Liver (tissue), 9 donors: ENCODE results near the gene COX20. TPM values are rescaled to one million over a fixed set of nuclear protein-coding genes. Genes with fewer than 3 reads are reported as not detected.

Experiments
- DNase-seq: peaks from one replicate; pipeline ENCODE4 v3.0.0-alpha.2; 2017; ENCODE audit warnings: low spot score
- H3K27ac ChIP-seq, 2 donors: one replicate each; pipeline ENCODE4 v1.7.0; 2013; ENCODE audit warnings: inconsistent platforms in 2 of 2, low read length in 2 of 2, control low read depth in 1 of 2, low read depth in 1 of 2, mild to moderate bottlenecking in 1 of 2
- H3K27me3 ChIP-seq, 4 donors: one replicate each; pipeline versions ENCODE4 v1.6.1 to v1.7.0; 2013; ENCODE audit warnings: low read length in 3 of 4, inconsistent platforms in 1 of 4, mild to moderate bottlenecking in 1 of 4, moderate library complexity in 1 of 4; ENCODE audit not compliant: control insufficient read depth in 4 of 4, insufficient read depth in 4 of 4
- H3K36me3 ChIP-seq, 4 donors: one replicate each; pipeline versions ENCODE4 v1.6.1 to v1.7.0; 2013; ENCODE audit warnings: low read length in 3 of 4, mild to moderate bottlenecking in 3 of 4, low read depth in 1 of 4, moderate library complexity in 1 of 4; ENCODE audit not compliant: control insufficient read depth in 4 of 4, insufficient read depth in 3 of 4
- H3K4me1 ChIP-seq, 4 donors: one replicate each; pipeline versions ENCODE4 v1.6.1 to v1.7.0; 2013; ENCODE audit warnings: low read length in 3 of 4, mild to moderate bottlenecking in 3 of 4, moderate library complexity in 1 of 4; ENCODE audit not compliant: control insufficient read depth in 4 of 4, insufficient read depth in 4 of 4
- H3K4me3 ChIP-seq, 3 donors: one replicate each; pipeline versions ENCODE4 v1.6.1 to v1.7.0; 2013; ENCODE audit warnings: low read length in 3 of 3, control low read depth in 1 of 3, low read depth in 1 of 3, mild to moderate bottlenecking in 1 of 3
- H3K9ac ChIP-seq, 2 donors: one replicate each; pipeline ENCODE4 v1.7.0; 2013; ENCODE audit warnings: low read length in 2 of 2, mild to moderate bottlenecking in 2 of 2, moderate library complexity in 2 of 2, control low read depth in 1 of 2, low read depth in 1 of 2
- H3K9me3 ChIP-seq, 4 donors: one replicate each; pipeline versions ENCODE4 v1.6.1 to v1.7.0; 2013; ENCODE audit warnings: low read length in 3 of 4; ENCODE audit not compliant: control insufficient read depth in 4 of 4
- ATF3 ChIP-seq: IDR thresholded peaks from 2 replicates; pipeline ENCODE4 v1.6.1; 2016; ENCODE audit warnings: antibody characterized with exemption
- CTCF ChIP-seq: fragments of 150-350 bp; IDR thresholded peaks from 2 replicates; pipeline ENCODE4 v1.5.1; 2017; ENCODE audit warnings: improper control_type of control experiment, low read depth, low read length; ENCODE audit not compliant: missing input control
- EGR1 ChIP-seq, 2 donors: IDR thresholded peaks; 2 replicates each; pipeline ENCODE4 v1.6.1; 2016 to 2018; ENCODE audit warnings: antibody characterized with exemption in 2 of 2, low read depth in 2 of 2
- FOXA1 ChIP-seq: IDR thresholded peaks from 2 replicates; pipeline ENCODE4 v1.6.1; 2016; ENCODE audit warnings: antibody characterized with exemption
- FOXA2 ChIP-seq: IDR thresholded peaks from 2 replicates; pipeline ENCODE4 v1.6.1; 2016; ENCODE audit warnings: antibody characterized with exemption
- GABPA ChIP-seq, 2 donors: IDR thresholded peaks in 1 of 2; conservative IDR thresholded peaks in 1 of 2; 2 replicates each; pipeline ENCODE4 v1.6.1; 2016; ENCODE audit warnings: antibody characterized with exemption in 2 of 2, mild to moderate bottlenecking in 1 of 2, moderate library complexity in 1 of 2
- HNF4A ChIP-seq, 2 donors: conservative IDR thresholded peaks; 2 replicates each; pipeline ENCODE4 v1.6.1; 2016; ENCODE audit warnings: antibody characterized with exemption in 2 of 2, mild to moderate bottlenecking in 2 of 2
- HNF4G ChIP-seq: IDR thresholded peaks from 2 replicates; pipeline ENCODE4 v1.6.1; 2016; ENCODE audit warnings: antibody characterized with exemption
- JUND ChIP-seq, 2 donors: IDR thresholded peaks; 2 replicates each; pipeline ENCODE4 v1.6.1; 2016; ENCODE audit warnings: antibody characterized with exemption in 2 of 2
- MAX ChIP-seq: IDR thresholded peaks from 2 replicates; pipeline ENCODE4 v1.6.1; 2016; ENCODE audit warnings: antibody characterized with exemption
- NR2F2 ChIP-seq: IDR thresholded peaks from 2 replicates; pipeline ENCODE4 v1.6.1; 2016; ENCODE audit warnings: antibody characterized with exemption
- RAD21 ChIP-seq, 2 donors: IDR thresholded peaks; 2 replicates each; pipeline ENCODE4 v1.6.1; 2016; ENCODE audit warnings: antibody characterized with exemption in 2 of 2, mild to moderate bottlenecking in 2 of 2
- REST ChIP-seq: IDR thresholded peaks from 2 replicates; pipeline ENCODE4 v1.6.1; 2016; ENCODE audit warnings: antibody characterized with exemption, mild to moderate bottlenecking
- RXRA ChIP-seq, 2 donors: IDR thresholded peaks; 2 replicates each; pipeline ENCODE4 v1.6.1; 2017 to 2018; ENCODE audit warnings: antibody characterized with exemption in 2 of 2, mild to moderate bottlenecking in 1 of 2
- SP1 ChIP-seq: IDR thresholded peaks from 2 replicates; pipeline ENCODE4 v1.6.1; 2018; ENCODE audit warnings: antibody characterized with exemption, mild to moderate bottlenecking
- TAF1 ChIP-seq: conservative IDR thresholded peaks from 2 replicates; pipeline ENCODE4 v1.6.1; 2016; ENCODE audit warnings: antibody characterized with exemption, mild to moderate bottlenecking
- YY1 ChIP-seq: IDR thresholded peaks from 2 replicates; pipeline ENCODE4 v1.6.1; 2016; ENCODE audit warnings: antibody characterized with exemption, mild to moderate bottlenecking
- ZBTB33 ChIP-seq: IDR thresholded peaks from 2 replicates; pipeline ENCODE4 v1.6.1; 2016; ENCODE audit warnings: antibody characterized with exemption
- WGBS: extraction: QIAGEN DNeasy Blood & Tissue Kit; methylation state at CpG from one replicate; pipeline ENCODE4 v1.1.7; 2013; 5-methylcytosine and 5-hydroxymethylcytosine counted together
- polyA plus RNA-seq, 2 donors: library from polyadenylated mRNA; stranded (reverse) in 1 of 2; unstranded in 1 of 2; fragments of 200-250 nt in 1 of 2; fragments of >200 nt in 1 of 2; fragmentation: Nextera tagmentation in 1 of 2; extraction: Ambion mirVana in 1 of 2; gene quantifications; one replicate each; pipeline versions ENCODE4 v1.2.1 to v1.2.3, GENCODE V29; 2013 to 2015
- total RNA-seq, 2 donors: library from RNA; depleted of rRNA; stranded (reverse); fragments of >200 nt; gene quantifications; one replicate each; pipeline ENCODE4 v1.2.3, GENCODE V29; 2014
- donor health status: healthy.
- donor health status: healthy.
- donor health status: healthy.
- donor health status: healthy.
- donor health status: healthy.

COX20 gene
- total and polyA plus RNA-seq, 4 donors = 16.7 to 45.7 (median 19.0) TPM

- Histone ChIP-seq H3K4me3 (no peak overlapping the region), H3K4me1 (peaks cover 0 to 31% (median 17%) of the 10 kb centered on the region in 4 donors), H3K9ac (no peak overlapping the region), H3K9me3 (no peaks in the 10 kb centered on the region), H3K36me3 (peaks cover 6 to 35% (median 33%) of the 10 kb centered on the region in 4 donors), H3K27me3 (no peaks in the 10 kb centered on the region), H3K27ac (no peak overlapping the region)
- WGBS = 78% methylated on average over 5 of the region's 5 CpGs
- no peak for TF ChIP-seq HNF4G
- TF ChIP-seq YY1 = no peak
- TF ChIP-seq NR2F2 = no peak
- TF ChIP-seq ZBTB33 = no peak
- no peak for TF ChIP-seq TAF1
- no peak for TF ChIP-seq EGR1 (IDR thresholded peaks at IDR 0.05; ENCODE audit: low read depth in 2 of 2)
- TF ChIP-seq RAD21 (IDR thresholded peaks at IDR 0.05) = no peak
- TF ChIP-seq RXRA (IDR thresholded peaks at IDR 0.05) = no peak
- TF ChIP-seq JUND (IDR thresholded peaks at IDR 0.05) = no peak
- TF ChIP-seq CTCF = no peak
- no peak for TF ChIP-seq HNF4A (conservative IDR thresholded peaks at IDR 0.05)
- TF ChIP-seq FOXA1 = no peak
- no peak for TF ChIP-seq SP1
- no peak for TF ChIP-seq REST
- no peak for TF ChIP-seq FOXA2
- TF ChIP-seq ATF3 = no peak
- no peak for TF ChIP-seq MAX
- TF ChIP-seq GABPA (IDR thresholded peaks at IDR 0.05 in 1 of 2, conservative IDR thresholded peaks at IDR 0.05 in 1 of 2) = no peak
- DNase-seq = no peak
Measured at GRCh38 chr1:244840219-244840794, 4.8 kb downstream of the COX20 start.
